Uterine smooth muscle cell (primary cell): ENCODE results near the gene ZNF568. TPM values are rescaled to one million over a fixed set of nuclear protein-coding genes. Genes with fewer than 3 reads are reported as not detected.

Experiments used
- total RNA-seq: library from RNA; depleted of rRNA; stranded (reverse); fragments of >200 nt; gene quantifications from 2 replicates; pipeline ENCODE4 v1.2.3, GENCODE V29; 2014

ZNF568 gene
- 11.4 and 13.5 TPM in 2 replicates for total RNA-seq

DNA sequence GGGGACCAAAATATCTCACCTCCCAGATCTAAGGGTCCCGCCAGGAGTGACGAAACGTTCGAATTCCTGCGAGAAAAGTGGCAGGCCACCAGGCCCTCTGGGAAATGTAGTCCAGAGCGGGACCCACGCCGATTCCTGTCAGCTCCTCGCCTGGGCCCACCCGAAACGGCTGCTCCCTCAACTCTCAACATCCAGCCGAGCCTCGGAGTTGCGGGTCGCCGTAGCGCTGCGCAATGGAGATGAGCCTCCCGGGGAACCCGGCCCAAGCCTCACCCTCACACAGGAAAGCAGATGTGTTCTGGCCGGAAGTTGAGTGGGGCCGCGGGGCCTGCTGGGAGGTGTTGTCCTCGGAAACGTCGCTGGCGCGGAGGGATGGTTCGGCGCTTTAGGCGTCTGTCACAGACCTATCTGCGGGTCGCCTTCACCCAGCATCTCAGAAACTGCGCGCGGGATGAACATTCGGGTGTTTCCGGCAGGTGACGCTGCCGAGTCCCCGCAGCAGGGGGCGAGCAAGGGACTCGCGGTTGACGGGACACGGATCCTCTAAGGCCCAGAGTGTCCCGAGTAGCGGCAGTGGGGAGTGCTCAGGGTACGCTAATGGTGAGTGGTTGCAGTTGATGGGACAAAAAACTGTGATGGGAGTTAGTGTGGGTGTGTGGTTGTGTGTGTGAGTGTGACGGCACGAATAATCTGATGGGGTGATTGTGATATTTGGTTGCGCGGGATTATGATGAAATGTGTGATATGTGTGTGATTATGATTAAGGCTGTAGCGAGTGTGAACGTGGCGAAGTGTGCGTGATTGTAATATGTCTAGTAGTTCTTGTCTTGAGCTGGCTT, at the start of gene ZNF568, which contains the start of gene ZNF829:
Gene ZNF568 (plus strand): TSS at position 341 of the 839 bp plus-strand sequence. CDS start 6,439 bp downstream, outside the sequence.
Gene ZNF829 (minus strand): TSS at position 300 of the 839 bp plus-strand sequence. CDS start 1,124 bp downstream, outside the sequence.

Other genes starting within 250 kb of the ZNF568 start
- 8.7 and 10.9 TPM in 2 replicates for gene ZNF461, start 249.5 kb upstream of the ZNF568 start, total RNA-seq
- gene ZNF567, start 228.7 kb upstream of the ZNF568 start, total RNA-seq: 4.0 and 7.9 TPM in 2 replicates
- gene ZNF850, start 143.5 kb upstream of the ZNF568 start, total RNA-seq: 2.9 and 3.1 TPM in 2 replicates
- 5.0 and 7.2 TPM in 2 replicates for gene ZNF790, start 77.9 kb upstream of the ZNF568 start, total RNA-seq
- gene ZNF345, start 65.5 kb upstream of the ZNF568 start, total RNA-seq: 2.3 and 2.4 TPM in 2 replicates
- gene ZNF829, start within 50 bp of the ZNF568 start, total RNA-seq: 3.7 TPM in 2 replicates
- 6.6 and 7.9 TPM in 2 replicates for gene ZNF420, start 162.1 kb downstream of the ZNF568 start, total RNA-seq